AG10803 (cell line): ENCODE measurements around the gene ETNPPL.

Experiments used
- DNase-seq: peaks from one replicate; pipeline ENCODE4 v3.0.0; 2010; ENCODE audit warnings: low read depth
- H3K4me3 ChIP-seq: 2 replicates; pipeline ENCODE4 v1.5.1; 2011; ENCODE audit warnings: mild to moderate bottlenecking, low read length, control low read depth
- CTCF ChIP-seq: conservative IDR thresholded peaks from 2 replicates; pipeline ENCODE4 v1.5.1; 2011; ENCODE audit warnings: mild to moderate bottlenecking, low read length, control low read depth, inconsistent platforms

The ETNPPL gene

GRCh38 chr4:108742451-108743420, 20.1 kb downstream of the ETNPPL start:
- TF ChIP-seq CTCF, result 0 out of 2 replicates have a peak, but pooled peaks have one; percentile 5
- no peak for DNase-seq
- H3K4me3 ChIP-seq, result no peak overlapping the region

GRCh38 chr4:108738003-108738706, 24.7 kb downstream of the ETNPPL start:
- DNase-seq, result no peak
- TF ChIP-seq CTCF, result no peak

GRCh38 chr4:108731006-108731405, 31.8 kb downstream of the ETNPPL start:
- TF ChIP-seq CTCF, result no peak
- DNase-seq, result no peak
- H3K4me3 ChIP-seq, result no peak overlapping the region

More at GRCh38 chr4:108738003-108738706, 24.7 kb downstream of the ETNPPL start:
- H3K4me3 ChIP-seq, result no peak overlapping the region

GRCh38 chr4:108730579-108730978, 32.3 kb downstream of the ETNPPL start:
- no peak overlapping the region for H3K4me3 ChIP-seq
- no peak for TF ChIP-seq CTCF
- DNase-seq, result no peak

- TF ChIP-seq CTCF, result no peak
- no peak overlapping the region for H3K4me3 ChIP-seq
- no peak for DNase-seq
Measured at GRCh38 chr4:108729731-108730130, 33.1 kb downstream of the ETNPPL start.

GRCh38 chr4:108725457-108725856, 37.4 kb downstream of the ETNPPL start:
- TF ChIP-seq CTCF, result no peak
- no peak overlapping the region for H3K4me3 ChIP-seq
- DNase-seq, result no peak

- no peak overlapping the region for H3K4me3 ChIP-seq
- no peak for DNase-seq
- TF ChIP-seq CTCF, result no peak
Measured at GRCh38 chr4:108717386-108717785, 45.5 kb downstream of the ETNPPL start.
